ENCODE data around the gene DNAJC12. TPM values are rescaled to one million over a fixed set of nuclear protein-coding genes. Genes with fewer than 3 reads are reported as not detected.
A peak's percentile ranks its signal among the peaks of the same experiment; 100 is the strongest.

Gene DNAJC12
- total and polyA plus RNA-seq, 2 of the 8 experiments (the other 6 are each of a cell fraction or from before 2014, with no cell fraction given): 0.86 to 4.2 TPM

DNA sequence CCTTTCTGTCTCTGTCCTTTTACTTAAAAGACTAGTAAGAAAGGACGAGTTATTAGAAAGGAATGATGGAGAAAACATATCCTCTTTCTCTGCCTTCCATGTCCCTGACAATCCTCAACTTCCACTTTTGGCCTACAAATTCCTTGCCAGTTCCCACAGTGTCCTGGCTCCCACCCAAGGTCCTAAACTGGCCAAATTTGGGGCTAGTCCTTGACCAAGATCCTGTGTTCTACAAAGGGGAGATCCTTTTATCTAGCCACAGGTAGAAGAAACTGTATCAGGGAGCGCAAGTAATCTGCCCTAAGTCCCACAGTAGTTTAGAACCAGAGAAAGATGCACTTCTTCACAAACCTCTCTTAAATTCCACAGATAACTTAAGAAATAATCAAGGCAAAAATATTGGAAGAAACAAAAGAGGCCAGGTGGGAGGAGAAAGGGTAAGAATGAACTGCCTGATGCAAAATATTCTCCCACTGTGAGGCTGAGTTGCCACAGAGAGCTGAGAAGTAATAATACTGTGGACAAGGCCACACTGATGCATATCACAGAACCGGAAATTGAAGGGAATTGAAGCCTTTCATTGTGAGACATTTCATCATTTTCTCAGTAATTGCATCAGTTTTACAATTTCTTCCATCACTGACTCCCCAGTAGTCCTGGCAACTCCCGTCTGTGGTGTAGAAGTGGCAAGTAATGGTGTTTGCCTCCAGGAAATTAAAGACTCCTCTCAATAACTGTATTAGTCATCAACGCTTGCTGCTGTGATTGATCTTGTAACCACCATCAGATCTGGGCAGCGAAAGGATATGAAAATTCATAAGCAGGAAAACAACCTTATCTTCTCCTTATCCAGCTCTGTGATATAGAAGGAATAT, 47.2 kb downstream of the DNAJC12 start:
- Histone ChIP-seq H3K4ac (replicated peaks; ENCODE audit: insufficient read length, low read depth, low read length) (no peak overlapping the region), H3K79me1 (ENCODE audit: low read depth, low read length) (no peaks in the 10 kb centered on the region), H3K23me2 (ENCODE audit: low read depth, low read length) (no peaks in the 10 kb centered on the region), H4K91ac (replicated peaks; ENCODE audit: insufficient read length, low read length) (no peak overlapping the region), H3K36me3 (ENCODE audit: control insufficient read depth in 2 of 4, insufficient read depth in 4 of 4, low read length in 3 of 4) (no peaks in the 10 kb centered on the region), H3K14ac (ENCODE audit: insufficient read length) (no peak overlapping the region), H2BK20ac (ENCODE audit: low read length) (peak overlapping the region; percentile 4; the same call in 1 of the 2 replicates), H2BK15ac (ENCODE audit: low read length) (no peak overlapping the region), H4K8ac (ENCODE audit: extremely low read depth, insufficient read depth, low read length) (no peak overlapping the region), H2BK5ac (ENCODE audit: low read depth, low read length) (peak overlapping the region; percentile 75; the same call in 1 of the 2 replicates), H2AFZ (ENCODE audit: low read length) (peak overlapping the region; percentile 91; the same call in 1 of the 2 replicates), H3K27ac (ENCODE audit: low read depth, low read length) (no peak overlapping the region), H3K4me1 (replicated peaks in 1 of 4; ENCODE audit: control insufficient read depth in 3 of 4, insufficient read depth in 4 of 4, low read length in 3 of 4) (peaks cover 2 to 6% (median 3%) of the 10 kb centered on the region in 4 experiments; a peak in 6 of 7 replicates), H3K18ac (ENCODE audit: extremely low read depth, low read length) (no peak overlapping the region), H3K79me2 (ENCODE audit: control insufficient read depth in 1 of 2, insufficient read depth in 2 of 2, low read length in 2 of 2) (no peaks in the 10 kb centered on the region), H4K20me1 (replicated peaks in 1 of 2; ENCODE audit: control insufficient read depth in 1 of 2, insufficient read depth in 2 of 2, low read length in 2 of 2) (no peaks in the 10 kb centered on the region), H2AK5ac (ENCODE audit: low read depth, low read length) (no peak overlapping the region), H4K5ac (ENCODE audit: insufficient read length, low read depth, low read length) (no peak overlapping the region), H3K27me3 (replicated peaks in 1 of 4; ENCODE audit: control insufficient read depth in 3 of 4, extremely low read depth in 1 of 4, insufficient read depth in 3 of 4, low read length in 3 of 4) (no peaks in the 10 kb centered on the region), H3K23ac (ENCODE audit: insufficient read length) (no peak overlapping the region), H3K9ac (replicated peaks in 1 of 4; ENCODE audit: extremely low read depth in 1 of 4, low read depth in 3 of 4, low read length in 3 of 4) (no peak overlapping the region), H3K56ac (replicated peaks; ENCODE audit: insufficient read length, low read depth, low read length) (no peak overlapping the region), H3K9me3 (ENCODE audit: insufficient read depth in 2 of 2, low read depth in 1 of 2, low read length in 1 of 2) (no peaks in the 10 kb centered on the region), H2BK120ac (replicated peaks; ENCODE audit: low read depth, low read length) (peak overlapping the region; percentile 19), H3K4me2 (ENCODE audit: insufficient read depth in 1 of 2, low read depth in 2 of 2, low read length in 2 of 2) (no peak overlapping the region), H3K4me3 (ENCODE audit: extremely low read depth in 1 of 4, insufficient read depth in 2 of 4, low read depth in 3 of 4, low read length in 4 of 4) (no peak overlapping the region), H2BK12ac (ENCODE audit: low read depth, low read length) (peak overlapping the region; percentile 82)
- CTCF ChIA-PET (ENCODE audit: partially characterized antibody): interaction anchor here (0.6 to 3.6 kb wide), 4 partner anchors 13 to 971 kb away, joined by 3 to 43 read pairs (median 4); no protein-coding TSS in a partner anchor
- POLR2A ChIA-PET (ENCODE audit: partially characterized antibody): interaction anchor here (1.4 to 1.5 kb wide), 2 partner anchors 17 to 71 kb away, joined by 3 to 4 read pairs; no protein-coding TSS in a partner anchor
- 66% methylated on average over 6 of the region's 6 CpGs; no CpG with 5 or more reads in 1 of the 2 experiments for WGBS, 2 experiments (ENCODE audit: extremely low coverage in 1 of 2, insufficient coverage in 1 of 2, insufficient read length in 1 of 2, insufficient replicate concordance in 2 of 2, low coverage in 1 of 2, low lambda C conversion rate in 2 of 2, missing lambda C conversion rate in 1 of 2)
- TF ChIP-seq CEBPB (IDR thresholded peaks at IDR 0.05; ENCODE audit: low read depth, low read length) (peak; percentile 85), SAP30 (IDR thresholded peaks at IDR 0.05; ENCODE audit: insufficient read depth, insufficient replicate concordance, low read length) (no peak)
- FAIRE-seq: no peak
- DNase-seq (ENCODE audit: low read depth in 1 of 2, low spot score in 2 of 2): no peak
